HCT116 (cell line): ENCODE measurements around the gene EYA3. TPM values are rescaled to one million over a fixed set of nuclear protein-coding genes. Genes with fewer than 3 reads are reported as not detected.
A peak's percentile ranks its signal among the peaks of the same experiment; 100 is the strongest.

Experiments
- ATAC-seq: fragments of 200-7000 bp; cut with Tn5 transposase; 2 replicates; pipeline ENCODE4 v1.9.1; 2020; ENCODE audit warnings: mild to moderate bottlenecking, moderate library complexity
- BruUV-seq: library from RNA; stranded (reverse); fragments of 400-500 nt; replicated peaks from 2 replicates; lab custom pipeline; 2021; lab: Mats Ljungman, UMichigan
- CTCF ChIA-PET: fragments of 300-600 bp; sonication (Branson Sonifier 250); formaldehyde crosslinking; loops from one replicate; lab custom pipeline; 2021; ENCODE audit warnings: antibody characterized with exemption; lab: Charles Lee
- POLR2A ChIA-PET: fragments of 300-600, 350-600 bp; sonication (Branson Sonifier 250); formaldehyde crosslinking; loops from one replicate; lab custom pipeline; 2021; ENCODE audit warnings: antibody characterized with exemption; lab: Charles Lee
- RAD21 ChIA-PET, 2 experiments: fragments of 300-600 bp; sonication (Branson Sonifier 250); formaldehyde crosslinking; loops; one replicate each; lab custom pipeline; 2023; ENCODE audit warnings: low total read pairs in 2 of 2; ENCODE audit not compliant: uncharacterized antibody in 2 of 2, unreplicated experiment in 2 of 2, low non-redundant PET in 1 of 2; lab: Charles Lee
- DNase-seq: peaks from one replicate; pipeline ENCODE4 v3.0.0-alpha.2; 2010; ENCODE audit warnings: low read depth, low spot score
- H2AFZ ChIP-seq: fragments of 200-600 bp; shearing (Covaris generic), sonication (generic); 2 replicates; pipeline ENCODE4 v1.6.1; 2017; ENCODE audit warnings: low read depth, mixed run types, mixed read lengths, antibody characterized with exemption, low read length; ENCODE audit not compliant: poor library complexity, severe bottlenecking
- H3K27ac ChIP-seq: 2 replicates; pipeline ENCODE4 v1.5.1; 2012; ENCODE audit warnings: low read depth, low read length
- H3K27me3 ChIP-seq: fragments of 200-600 bp; sonication (generic); 2 replicates; pipeline ENCODE4 v1.6.1; 2016; ENCODE audit warnings: mixed run types, low read length, mixed read lengths; ENCODE audit not compliant: insufficient read depth
- H3K36me3 ChIP-seq, 2 experiments: fragments of 200-500 bp in 1 of 2; fragments of 200-600 bp in 1 of 2; sonication (Bioruptor generic) in 1 of 2; sonication (generic) in 1 of 2; 2 replicates each; pipeline versions ENCODE4 v1.5.1 to v1.6.1; 2014 to 2016; ENCODE audit warnings: low read length in 2 of 2, inconsistent platforms in 1 of 2, mixed read lengths in 1 of 2, mixed run types in 1 of 2; ENCODE audit not compliant: insufficient read depth in 2 of 2, control insufficient read depth in 1 of 2
- H3K4me1 ChIP-seq, 2 experiments: fragments of 200-600 bp in 1 of 2; sonication (generic) in 1 of 2; 2 replicates each; pipeline versions ENCODE4 v1.5.1 to v1.6.1; 2012 to 2017; ENCODE audit warnings: low read length in 2 of 2, inconsistent platforms in 1 of 2, mild to moderate bottlenecking in 1 of 2, mixed read lengths in 1 of 2, mixed run types in 1 of 2, moderate library complexity in 1 of 2; ENCODE audit not compliant: insufficient read depth in 2 of 2, control insufficient read depth in 1 of 2
- H3K4me2 ChIP-seq: fragments of 200-600 bp; sonication (generic); 2 replicates; pipeline ENCODE4 v1.6.1; 2017; ENCODE audit warnings: mixed run types, low read length, mixed read lengths
- H3K4me3 ChIP-seq, 2 experiments: fragments of 200-600 bp in 1 of 2; sonication (generic) in 1 of 2; replicated peaks in 1 of 2; 2 replicates each; pipeline ENCODE4 v1.5.1; 2011 to 2016; ENCODE audit warnings: low read length in 2 of 2, control low read depth in 1 of 2, low read depth in 1 of 2, mild to moderate bottlenecking in 1 of 2, mixed read lengths in 1 of 2, mixed run types in 1 of 2
- H3K79me2 ChIP-seq: fragments of 200-600 bp; sonication (generic); 2 replicates; pipeline ENCODE4 v1.6.1; 2017; ENCODE audit warnings: mild to moderate bottlenecking, mixed run types, low read length, moderate library complexity, mixed read lengths; ENCODE audit not compliant: insufficient read depth
- H3K9ac ChIP-seq: fragments of 200-600 bp; sonication (generic); 2 replicates; pipeline ENCODE4 v1.6.1; 2016; ENCODE audit warnings: low read length, mixed read lengths
- H3K9me2 ChIP-seq: fragments of 200-600 bp; sonication (generic), shearing (Covaris generic); 2 replicates; pipeline ENCODE4 v1.6.1; 2017; ENCODE audit warnings: mixed run types, mild to moderate bottlenecking, moderate library complexity; ENCODE audit not compliant: insufficient read depth
- H3K9me3 ChIP-seq, 2 experiments: fragments of 200-500 bp in 1 of 2; fragments of 200-600 bp in 1 of 2; sonication (Bioruptor generic) in 1 of 2; sonication (generic) in 1 of 2; 2 replicates each; pipeline ENCODE4 v1.6.1; 2014 to 2017; ENCODE audit warnings: low read length in 2 of 2, mixed read lengths in 2 of 2, inconsistent platforms in 1 of 2, low read depth in 1 of 2, mild to moderate bottlenecking in 1 of 2, mixed run types in 1 of 2, moderate library complexity in 1 of 2; ENCODE audit not compliant: control insufficient read depth in 1 of 2, insufficient read depth in 1 of 2
- H4K20me1 ChIP-seq: fragments of 200-600 bp; sonication (generic), shearing (Covaris generic); 2 replicates; pipeline ENCODE4 v1.6.1; 2017; ENCODE audit warnings: mixed run types, mild to moderate bottlenecking, moderate library complexity; ENCODE audit not compliant: insufficient read depth
- CBX3 ChIP-seq: IDR thresholded peaks from 2 replicates; pipeline ENCODE4 v1.6.1; 2012; ENCODE audit warnings: low read depth
- CEBPB ChIP-seq: IDR thresholded peaks from 2 replicates; pipeline ENCODE4 v1.6.1; 2012; ENCODE audit warnings: low read depth
- EZH2 ChIP-seq: fragments of 200-600 bp; sonication (generic); IDR thresholded peaks from 2 replicates; pipeline ENCODE4 v1.6.1; 2017; ENCODE audit warnings: antibody characterized with exemption, mixed run types
- EZH2phosphoT487 ChIP-seq: fragments of 200-600 bp; IDR thresholded peaks from 2 replicates; pipeline ENCODE4 v1.6.1; 2018; ENCODE audit warnings: antibody characterized with exemption, borderline replicate concordance
- JUND ChIP-seq: IDR thresholded peaks from 2 replicates; pipeline ENCODE4 v1.6.1; 2012
- POLR2A ChIP-seq: IDR thresholded peaks from 2 replicates; pipeline ENCODE4 v1.7.0; 2011; ENCODE audit warnings: borderline replicate concordance; ENCODE audit not compliant: insufficient read depth, insufficient read length; ENCODE audit errors: extremely low read depth
- POLR2AphosphoS5 ChIP-seq: IDR thresholded peaks from 2 replicates; pipeline ENCODE4 v1.6.1; 2011; ENCODE audit warnings: mild to moderate bottlenecking, low read depth, low read length, moderate library complexity
- RAD21 ChIP-seq: IDR thresholded peaks from 2 replicates; pipeline ENCODE4 v1.6.1; 2012; ENCODE audit warnings: low read depth, mild to moderate bottlenecking
- SIN3A ChIP-seq: IDR thresholded peaks from 2 replicates; pipeline ENCODE4 v1.6.1; 2012; ENCODE audit warnings: low read depth
- SRF ChIP-seq: IDR thresholded peaks from 2 replicates; pipeline ENCODE4 v1.6.1; 2012; ENCODE audit warnings: low read depth
- TCF7L2 ChIP-seq: IDR thresholded peaks from 2 replicates; pipeline ENCODE4 v1.7.0; 2011; ENCODE audit warnings: borderline replicate concordance, inconsistent platforms; ENCODE audit not compliant: insufficient read depth, insufficient read length; ENCODE audit errors: extremely low read depth
- YY1 ChIP-seq: IDR thresholded peaks from 2 replicates; pipeline ENCODE4 v1.6.1; 2011; ENCODE audit warnings: low read length, low read depth, moderate library complexity, mild to moderate bottlenecking; ENCODE audit not compliant: insufficient replicate concordance; ENCODE audit errors: extremely low read depth
- ZNF274 ChIP-seq: fragments of 200-500 bp; sonication (Bioruptor generic); IDR thresholded peaks from 2 replicates; pipeline ENCODE4 v1.6.1; 2014; ENCODE audit warnings: mild to moderate bottlenecking, low read depth, low read length, inconsistent platforms
- intact Hi-C: fragments of 100-400 bp; cut with micrococcal nuclease; formaldehyde crosslinking; loops from 2 replicates; pipeline ENCODE4 v1.10.0; 2022
- total RNA-seq: library from RNA; stranded (reverse); gene quantifications from one replicate; pipeline ENCODE4 v1.2.1, GENCODE V29; 2021; ENCODE audit not compliant: unreplicated experiment
- TF ChIP-seq, protein P1 (sequence below): IDR thresholded peaks from 2 replicates; pipeline ENCODE4 v1.6.1; 2011; ENCODE audit warnings: mild to moderate bottlenecking, low read length, moderate library complexity; ENCODE audit not compliant: insufficient replicate concordance; ENCODE audit errors: extremely low read depth
- TF ChIP-seq, protein P2 (sequence below): IDR thresholded peaks from 2 replicates; pipeline ENCODE4 v1.6.1; 2012

The EYA3 gene
- total RNA-seq, 1 experiment from 2014 or later = 25.9 TPM

DNA sequence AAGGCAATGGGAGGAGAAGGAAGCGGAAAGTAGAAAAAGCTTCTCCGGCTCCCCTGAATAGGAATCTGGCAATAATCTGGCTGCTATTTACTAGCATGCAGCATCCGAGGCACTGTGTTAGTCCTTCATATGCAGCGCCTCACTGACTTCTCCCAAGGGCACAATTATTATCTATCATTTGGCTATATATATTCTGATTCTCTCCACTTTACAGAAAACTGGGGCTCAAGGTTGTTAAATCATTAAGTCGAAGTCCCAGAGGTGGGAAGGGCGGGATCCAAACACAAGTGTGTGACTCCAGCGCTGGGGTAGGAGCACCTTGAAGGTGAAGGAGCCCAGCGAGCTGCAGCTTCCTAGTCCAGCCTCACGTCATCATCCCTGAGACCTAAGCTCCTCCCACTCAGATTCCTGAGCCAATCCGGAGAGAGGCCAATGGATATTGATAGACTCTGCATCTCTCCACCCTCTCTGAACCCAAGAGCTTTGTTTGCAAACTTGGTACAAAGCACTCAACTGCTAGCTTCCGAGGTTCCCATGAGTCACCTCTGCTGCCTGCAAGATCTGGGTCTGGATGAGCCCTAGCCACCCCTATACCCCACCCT, 16.6 kb upstream of the EYA3 start:
- Histone ChIP-seq H2AFZ (peak overlapping the region; percentile 94), H3K9ac (peak overlapping the region; percentile 49), H3K4me1 (peaks cover 0 to 14% of the 10 kb centered on the region in 2 experiments; a peak in 3 of 4 replicates), H3K9me3 (no peaks in the 10 kb centered on the region), H3K9me2 (no peaks in the 10 kb centered on the region), H3K4me3 (peak overlapping the region in 1 of 2 experiments; percentile 44; a peak in 2 of 4 replicates), H4K20me1 (no peaks in the 10 kb centered on the region), H3K36me3 (no peaks in the 10 kb centered on the region), H3K27ac (no peak overlapping the region), H3K79me2 (no peaks in the 10 kb centered on the region), H3K4me2 (peak overlapping the region; percentile 70), H3K27me3 (no peaks in the 10 kb centered on the region)
- TF ChIP-seq POLR2AphosphoS5 = peak; percentile 83
- TF ChIP-seq CEBPB = no peak
- TF ChIP-seq ZNF274 = no peak
- TF ChIP-seq JUND = no peak
- no peak for TF ChIP-seq CBX3
- no peak for TF ChIP-seq RAD21
- no peak for TF ChIP-seq EZH2phosphoT487
- TF ChIP-seq POLR2A = peak; percentile 79
- TF ChIP-seq EZH2 = no peak
- TF ChIP-seq TCF7L2 = no peak
- TF ChIP-seq, protein P1, sequence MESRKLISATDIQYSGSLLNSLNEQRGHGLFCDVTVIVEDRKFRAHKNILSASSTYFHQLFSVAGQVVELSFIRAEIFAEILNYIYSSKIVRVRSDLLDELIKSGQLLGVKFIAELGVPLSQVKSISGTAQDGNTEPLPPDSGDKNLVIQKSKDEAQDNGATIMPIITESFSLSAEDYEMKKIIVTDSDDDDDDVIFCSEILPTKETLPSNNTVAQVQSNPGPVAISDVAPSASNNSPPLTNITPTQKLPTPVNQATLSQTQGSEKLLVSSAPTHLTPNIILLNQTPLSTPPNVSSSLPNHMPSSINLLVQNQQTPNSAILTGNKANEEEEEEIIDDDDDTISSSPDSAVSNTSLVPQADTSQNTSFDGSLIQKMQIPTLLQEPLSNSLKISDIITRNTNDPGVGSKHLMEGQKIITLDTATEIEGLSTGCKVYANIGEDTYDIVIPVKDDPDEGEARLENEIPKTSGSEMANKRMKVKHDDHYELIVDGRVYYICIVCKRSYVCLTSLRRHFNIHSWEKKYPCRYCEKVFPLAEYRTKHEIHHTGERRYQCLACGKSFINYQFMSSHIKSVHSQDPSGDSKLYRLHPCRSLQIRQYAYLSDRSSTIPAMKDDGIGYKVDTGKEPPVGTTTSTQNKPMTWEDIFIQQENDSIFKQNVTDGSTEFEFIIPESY = no peak
- TF ChIP-seq, protein P2, sequence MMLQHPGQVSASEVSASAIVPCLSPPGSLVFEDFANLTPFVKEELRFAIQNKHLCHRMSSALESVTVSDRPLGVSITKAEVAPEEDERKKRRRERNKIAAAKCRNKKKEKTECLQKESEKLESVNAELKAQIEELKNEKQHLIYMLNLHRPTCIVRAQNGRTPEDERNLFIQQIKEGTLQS = no peak
- TF ChIP-seq YY1 = no peak
- TF ChIP-seq SIN3A = no peak
- TF ChIP-seq SRF = no peak
- intact Hi-C loops = no loop called here
- RAD21 ChIA-PET = no interaction called here
- CTCF ChIA-PET = interaction anchor here (1.1 to 1.6 kb wide), 3 partner anchors 13 to 104 kb away, joined by 3 to 16 read pairs (median 4); partner anchors contain the start of gene EYA3
- POLR2A ChIA-PET = interaction anchor here (1.0 to 1.1 kb wide), 2 partner anchors 17 to 92 kb away, joined by 4 to 5 read pairs; partner anchors contain the start of gene EYA3
- BruUV-seq = no TSS peak
- peak; percentile 67 for DNase-seq
- peak; percentile 100 for ATAC-seq
